Progenitor cell of endocrine pancreas (in vitro differentiated cells): Measurements from ENCODE around the gene WDR76. TPM values are rescaled to one million over a fixed set of nuclear protein-coding genes. Genes with fewer than 3 reads are reported as not detected.

Experiments used
- DNase-seq: peaks from one replicate; pipeline ENCODE4 v3.0.0; 2021; ENCODE audit warnings: low spot score; ENCODE audit not compliant: unreplicated experiment
- H3K27ac Mint-ChIP-seq: 2 replicates; pipeline ENCODE4 v1.8.0; 2021; ENCODE audit warnings: mild to moderate bottlenecking, moderate library complexity, mixed read lengths
- H3K27me3 Mint-ChIP-seq: 2 replicates; pipeline ENCODE4 v1.8.0; 2021; ENCODE audit warnings: mixed read lengths
- H3K36me3 Mint-ChIP-seq: 2 replicates; pipeline ENCODE4 v1.8.0; 2022; ENCODE audit warnings: mixed read lengths; ENCODE audit not compliant: insufficient read depth
- H3K4me1 Mint-ChIP-seq: 2 replicates; pipeline ENCODE4 v1.8.0; 2021; ENCODE audit warnings: low read depth, mixed read lengths
- H3K4me3 Mint-ChIP-seq: 2 replicates; pipeline ENCODE4 v1.8.0; 2021; ENCODE audit warnings: low read depth, mild to moderate bottlenecking, moderate library complexity, mixed read lengths
- H3K9me3 Mint-ChIP-seq: 2 replicates; pipeline ENCODE4 v1.8.0; 2021; ENCODE audit warnings: low read depth, mixed read lengths
- total RNA-seq: library from RNA; stranded (reverse); gene quantifications from 2 replicates; pipeline ENCODE4 v1.2.1, GENCODE V29; 2021
- TF ChIP-seq, protein P1 (sequence below): fragments of 200-600 bp; sonication (generic); IDR thresholded peaks from one replicate; pipeline ENCODE4 v1.5.0; 2021; ENCODE audit warnings: antibody characterized with exemption, mild to moderate bottlenecking; ENCODE audit not compliant: unreplicated experiment

WDR76 gene
- total RNA-seq, 1 donor from 2014 or later: 11.2 TPM

DNA sequence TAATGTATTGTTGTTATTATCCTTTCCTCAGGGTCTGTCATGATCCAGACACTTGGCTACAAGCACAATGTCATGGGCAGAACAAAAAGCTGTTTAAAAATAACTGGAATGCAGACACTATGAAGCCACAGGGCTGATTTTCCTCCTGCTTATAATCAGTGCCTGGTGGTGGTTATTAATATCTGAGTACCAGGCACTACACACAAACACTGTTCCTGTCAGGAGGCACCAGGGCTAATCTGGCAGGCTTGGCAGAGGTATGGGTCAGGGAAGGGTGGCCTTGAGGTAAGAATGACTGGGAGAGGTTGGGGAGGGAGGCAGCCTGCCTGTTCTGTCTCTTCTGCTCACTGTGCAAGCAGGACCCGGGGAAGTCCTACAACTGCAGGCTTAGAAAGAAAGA lies 67.2 kb downstream of the WDR76 start:
- H3K4me1 Mint-ChIP-seq: peaks cover 13% of the 10 kb centered on the region
- H3K27ac Mint-ChIP-seq: no peak overlapping the region
- H3K27me3 Mint-ChIP-seq: no peaks in the 10 kb centered on the region
- no peak overlapping the region for H3K4me3 Mint-ChIP-seq
- H3K9me3 Mint-ChIP-seq: no peaks in the 10 kb centered on the region
- TF ChIP-seq, protein P1, sequence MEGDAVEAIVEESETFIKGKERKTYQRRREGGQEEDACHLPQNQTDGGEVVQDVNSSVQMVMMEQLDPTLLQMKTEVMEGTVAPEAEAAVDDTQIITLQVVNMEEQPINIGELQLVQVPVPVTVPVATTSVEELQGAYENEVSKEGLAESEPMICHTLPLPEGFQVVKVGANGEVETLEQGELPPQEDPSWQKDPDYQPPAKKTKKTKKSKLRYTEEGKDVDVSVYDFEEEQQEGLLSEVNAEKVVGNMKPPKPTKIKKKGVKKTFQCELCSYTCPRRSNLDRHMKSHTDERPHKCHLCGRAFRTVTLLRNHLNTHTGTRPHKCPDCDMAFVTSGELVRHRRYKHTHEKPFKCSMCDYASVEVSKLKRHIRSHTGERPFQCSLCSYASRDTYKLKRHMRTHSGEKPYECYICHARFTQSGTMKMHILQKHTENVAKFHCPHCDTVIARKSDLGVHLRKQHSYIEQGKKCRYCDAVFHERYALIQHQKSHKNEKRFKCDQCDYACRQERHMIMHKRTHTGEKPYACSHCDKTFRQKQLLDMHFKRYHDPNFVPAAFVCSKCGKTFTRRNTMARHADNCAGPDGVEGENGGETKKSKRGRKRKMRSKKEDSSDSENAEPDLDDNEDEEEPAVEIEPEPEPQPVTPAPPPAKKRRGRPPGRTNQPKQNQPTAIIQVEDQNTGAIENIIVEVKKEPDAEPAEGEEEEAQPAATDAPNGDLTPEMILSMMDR: no peak
- H3K36me3 Mint-ChIP-seq: peaks cover 3% of the 10 kb centered on the region
- no peak for DNase-seq

GRCh38 chr15:43895586-43895985 lies 68.8 kb downstream of the WDR76 start:
- no peak for DNase-seq
- H3K9me3 Mint-ChIP-seq: no peaks in the 10 kb centered on the region
- H3K27me3 Mint-ChIP-seq: no peaks in the 10 kb centered on the region
- peaks cover 5% of the 10 kb centered on the region for H3K4me1 Mint-ChIP-seq
- H3K36me3 Mint-ChIP-seq: peaks cover 3% of the 10 kb centered on the region
- TF ChIP-seq, protein P1: no peak
- no peak overlapping the region for H3K4me3 Mint-ChIP-seq
- H3K27ac Mint-ChIP-seq: no peak overlapping the region

DNA sequence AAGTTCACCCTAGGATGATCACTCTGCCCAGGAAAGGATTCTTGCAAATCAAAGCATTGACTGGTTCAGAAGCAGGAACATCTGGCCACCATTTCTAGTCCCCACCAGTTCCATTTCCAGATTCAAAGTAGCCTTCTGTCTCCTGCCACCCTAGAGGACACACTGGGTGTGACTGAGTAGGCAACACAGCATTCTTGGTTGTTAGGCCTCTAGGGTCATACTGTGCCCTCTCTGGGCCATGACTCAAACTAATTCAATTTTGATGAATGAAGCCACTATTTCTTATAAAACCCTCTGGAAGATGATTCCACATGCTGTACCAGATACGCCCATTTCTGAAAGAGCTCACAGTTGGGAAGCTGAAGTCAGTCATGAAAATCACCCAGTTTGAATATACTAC lies 69.7 kb downstream of the WDR76 start:
- no peaks in the 10 kb centered on the region for H3K9me3 Mint-ChIP-seq
- peaks cover 5% of the 10 kb centered on the region for H3K4me1 Mint-ChIP-seq
- TF ChIP-seq, protein P1: no peak
- peaks cover 3% of the 10 kb centered on the region for H3K36me3 Mint-ChIP-seq
- no peak for DNase-seq
- no peak overlapping the region for H3K27ac Mint-ChIP-seq
- H3K27me3 Mint-ChIP-seq: no peaks in the 10 kb centered on the region
- no peak overlapping the region for H3K4me3 Mint-ChIP-seq

DNA sequence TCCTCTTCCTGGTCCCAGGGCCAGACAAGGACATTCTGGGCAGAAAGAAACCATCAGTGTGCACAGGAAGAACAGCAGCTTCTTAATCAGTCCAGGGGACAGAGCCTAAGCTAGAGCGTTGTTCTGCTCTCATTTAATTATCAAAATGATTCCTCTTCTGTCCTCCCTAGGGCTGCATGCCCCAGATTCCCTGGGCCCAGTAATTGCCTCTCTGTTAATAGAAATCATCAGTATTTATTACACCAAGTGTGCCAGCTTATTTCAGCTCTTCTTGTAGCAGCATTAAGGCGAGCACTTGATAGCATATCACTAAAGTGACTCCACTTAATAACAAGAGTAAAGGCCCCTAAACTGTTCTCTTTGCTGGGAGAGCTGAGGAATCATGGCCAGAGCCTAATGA lies 72.1 kb downstream of the WDR76 start:
- Mint-ChIP-seq H3K27me3 (no peaks in the 10 kb centered on the region), H3K4me3 (no peak overlapping the region), H3K9me3 (no peaks in the 10 kb centered on the region), H3K27ac (no peak overlapping the region), H3K4me1 (peaks cover 6% of the 10 kb centered on the region), H3K36me3 (peaks cover 3% of the 10 kb centered on the region)
- no peak for DNase-seq
- TF ChIP-seq, protein P1: no peak

GRCh38 chr15:43899928-43900327 lies 73.1 kb downstream of the WDR76 start:
- peaks cover 3% of the 10 kb centered on the region for H3K36me3 Mint-ChIP-seq

More at GRCh38 chr15:43899928-43900327, 73.1 kb downstream of the WDR76 start:
- TF ChIP-seq, protein P1: no peak
- no peaks in the 10 kb centered on the region for H3K9me3 Mint-ChIP-seq
- peak overlapping the region; percentile 89 for H3K27ac Mint-ChIP-seq
- no peaks in the 10 kb centered on the region for H3K27me3 Mint-ChIP-seq
- H3K4me1 Mint-ChIP-seq: peaks cover 6% of the 10 kb centered on the region
- no peak overlapping the region for H3K4me3 Mint-ChIP-seq
- DNase-seq: no peak
